ENCODE results near the gene EFNA1. TPM values are rescaled to one million over a fixed set of nuclear protein-coding genes. Genes with fewer than 3 reads are reported as not detected.
A peak's percentile ranks its signal among the peaks of the same experiment; 100 is the strongest.

EFNA1 gene
- total RNA-seq, 1 donor from 2014 or later, result 66.7 TPM

DNA sequence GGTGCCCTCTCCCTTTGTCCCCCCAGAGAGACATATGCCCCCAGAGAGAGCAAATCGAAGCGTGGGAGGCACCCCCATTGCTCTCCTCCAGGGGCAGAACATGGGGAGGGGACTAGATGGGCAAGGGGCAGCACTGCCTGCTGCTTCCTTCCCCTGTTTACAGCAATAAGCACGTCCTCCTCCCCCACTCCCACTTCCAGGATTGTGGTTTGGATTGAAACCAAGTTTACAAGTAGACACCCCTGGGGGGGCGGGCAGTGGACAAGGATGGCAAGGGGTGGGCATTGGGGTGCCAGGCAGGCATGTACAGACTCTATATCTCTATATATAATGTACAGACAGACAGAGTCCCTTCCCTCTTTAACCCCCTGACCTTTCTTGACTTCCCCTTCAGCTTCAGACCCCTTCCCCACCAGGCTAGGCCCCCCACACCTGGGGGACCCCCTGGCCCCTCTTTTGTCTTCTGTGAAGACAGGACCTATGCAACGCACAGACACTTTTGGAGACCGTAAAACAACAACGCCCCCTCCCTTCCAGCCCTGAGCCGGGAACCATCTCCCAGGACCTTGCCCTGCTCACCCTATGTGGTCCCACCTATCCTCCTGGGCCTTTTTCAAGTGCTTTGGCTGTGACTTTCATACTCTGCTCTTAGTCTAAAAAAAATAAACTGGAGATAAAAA is 40.7 kb upstream of the EFNA1 start:
- DNase-seq (ENCODE audit: low spot score in 2 of 2), result no peak
- H3K9me3 ChIP-seq, result no peaks in the 10 kb centered on the region
- no peak overlapping the region for H3K4me3 ChIP-seq
- TF ChIP-seq, protein P1, sequence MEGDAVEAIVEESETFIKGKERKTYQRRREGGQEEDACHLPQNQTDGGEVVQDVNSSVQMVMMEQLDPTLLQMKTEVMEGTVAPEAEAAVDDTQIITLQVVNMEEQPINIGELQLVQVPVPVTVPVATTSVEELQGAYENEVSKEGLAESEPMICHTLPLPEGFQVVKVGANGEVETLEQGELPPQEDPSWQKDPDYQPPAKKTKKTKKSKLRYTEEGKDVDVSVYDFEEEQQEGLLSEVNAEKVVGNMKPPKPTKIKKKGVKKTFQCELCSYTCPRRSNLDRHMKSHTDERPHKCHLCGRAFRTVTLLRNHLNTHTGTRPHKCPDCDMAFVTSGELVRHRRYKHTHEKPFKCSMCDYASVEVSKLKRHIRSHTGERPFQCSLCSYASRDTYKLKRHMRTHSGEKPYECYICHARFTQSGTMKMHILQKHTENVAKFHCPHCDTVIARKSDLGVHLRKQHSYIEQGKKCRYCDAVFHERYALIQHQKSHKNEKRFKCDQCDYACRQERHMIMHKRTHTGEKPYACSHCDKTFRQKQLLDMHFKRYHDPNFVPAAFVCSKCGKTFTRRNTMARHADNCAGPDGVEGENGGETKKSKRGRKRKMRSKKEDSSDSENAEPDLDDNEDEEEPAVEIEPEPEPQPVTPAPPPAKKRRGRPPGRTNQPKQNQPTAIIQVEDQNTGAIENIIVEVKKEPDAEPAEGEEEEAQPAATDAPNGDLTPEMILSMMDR (IDR thresholded peaks at IDR 0.05), result no peak
- H3K4me1 ChIP-seq, result peaks cover 10 to 12% of the 10 kb centered on the region in 2 donors
- intact Hi-C loops (cut with DNase I), result no loop called here
- H3K36me3 ChIP-seq, result no peaks in the 10 kb centered on the region
- H3K27ac ChIP-seq, result no peak overlapping the region
- peaks cover 22% of the 10 kb centered on the region for H3K27me3 ChIP-seq

DNA sequence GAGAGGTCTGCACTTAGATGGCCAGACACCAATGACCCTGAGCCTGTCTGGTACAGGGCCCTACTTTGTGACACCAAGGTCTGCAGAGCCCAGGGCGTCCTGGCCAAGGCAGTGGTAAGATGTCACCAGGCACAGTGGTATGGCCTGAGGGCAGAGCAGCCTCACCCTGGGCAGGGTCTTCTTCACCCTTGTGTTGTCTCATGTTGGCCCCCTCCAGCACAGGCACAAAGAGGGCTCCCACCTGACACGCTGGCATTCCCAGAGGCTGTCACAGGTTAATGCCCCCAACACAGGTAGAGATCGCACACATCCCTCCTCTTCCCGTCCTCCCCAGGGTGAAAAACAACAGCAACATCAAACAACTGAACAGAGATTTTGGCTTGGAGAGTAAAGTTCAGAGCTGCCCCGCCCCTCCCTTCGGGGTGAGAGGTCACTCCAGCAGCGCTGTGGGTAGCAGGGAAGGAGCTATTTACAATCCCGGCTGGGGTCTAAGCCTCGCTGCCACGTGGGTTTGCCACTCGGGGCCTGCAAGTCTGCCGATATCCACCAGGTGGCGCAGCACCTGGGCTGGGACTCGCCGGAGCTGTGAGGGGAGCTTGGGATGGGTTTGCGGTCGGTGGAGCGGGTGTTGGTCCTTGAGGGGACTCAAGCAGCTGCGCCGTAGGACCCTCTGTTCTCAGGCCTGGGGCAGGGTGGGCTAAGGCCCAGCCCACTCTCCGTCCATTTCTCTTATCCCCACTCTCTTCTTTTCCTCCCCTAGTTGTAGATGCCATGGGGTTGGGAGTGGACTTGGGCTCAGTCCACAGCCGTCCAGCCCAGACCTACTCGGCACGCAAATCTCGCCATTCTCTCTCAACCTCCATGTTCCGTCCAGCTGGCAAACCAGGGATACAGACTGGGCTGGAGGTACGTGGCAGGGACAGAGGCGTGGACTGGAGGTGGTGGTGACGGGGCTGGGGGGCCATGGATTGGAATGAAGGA is 36.3 kb upstream of the EFNA1 start:
- Histone ChIP-seq H3K9me3 (no peaks in the 10 kb centered on the region), H3K27me3 (no peaks in the 10 kb centered on the region), H3K27ac (no peak overlapping the region), H3K4me3 (no peak overlapping the region), H3K36me3 (no peaks in the 10 kb centered on the region), H3K4me1 (peaks cover 0 to 6% of the 10 kb centered on the region in 2 donors)
- TF ChIP-seq, protein P1 (IDR thresholded peaks at IDR 0.05), result peak; percentile 93 to 99 (median 98)
- intact Hi-C loops (cut with DNase I), result loop anchor here (1.0 to 2.0 kb wide), 3 partner anchors 35 to 77 kb away; partner anchors contain the start of genes DPM3 and EFNA1
- peak in 1 of 2 donors; percentile 86 for DNase-seq (ENCODE audit: low spot score in 2 of 2)

DNA sequence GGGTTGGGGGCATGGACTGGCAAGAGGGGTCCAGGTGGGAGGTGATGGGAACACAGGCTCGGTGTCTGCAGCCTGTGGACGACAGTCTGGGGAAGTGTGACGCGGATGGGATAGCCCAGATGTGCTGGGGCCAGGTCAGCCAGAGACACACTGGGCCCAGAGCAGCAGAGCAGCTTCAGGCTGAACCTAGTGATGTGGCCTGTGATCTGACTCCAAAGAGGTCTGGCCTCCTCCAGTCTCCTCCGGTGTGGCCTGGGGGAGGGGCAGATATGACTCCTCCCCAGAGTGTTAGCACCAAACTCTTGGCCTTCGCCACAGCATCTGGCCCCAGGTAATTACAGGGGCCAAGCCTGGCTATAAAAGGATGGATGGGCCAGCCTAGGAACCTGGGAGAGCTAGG is 35.5 kb upstream of the EFNA1 start:
- H3K4me1 ChIP-seq, result peaks cover 0 to 6% of the 10 kb centered on the region in 2 donors
- TF ChIP-seq, protein P1 (IDR thresholded peaks at IDR 0.05), result no peak
- no peaks in the 10 kb centered on the region for H3K36me3 ChIP-seq
- no peak overlapping the region for H3K27ac ChIP-seq
- no peak overlapping the region for H3K4me3 ChIP-seq
- no peaks in the 10 kb centered on the region for H3K9me3 ChIP-seq
- no peaks in the 10 kb centered on the region for H3K27me3 ChIP-seq
- intact Hi-C loops (cut with DNase I), result no loop called here
- DNase-seq (ENCODE audit: low spot score in 2 of 2), result no peak

DNA sequence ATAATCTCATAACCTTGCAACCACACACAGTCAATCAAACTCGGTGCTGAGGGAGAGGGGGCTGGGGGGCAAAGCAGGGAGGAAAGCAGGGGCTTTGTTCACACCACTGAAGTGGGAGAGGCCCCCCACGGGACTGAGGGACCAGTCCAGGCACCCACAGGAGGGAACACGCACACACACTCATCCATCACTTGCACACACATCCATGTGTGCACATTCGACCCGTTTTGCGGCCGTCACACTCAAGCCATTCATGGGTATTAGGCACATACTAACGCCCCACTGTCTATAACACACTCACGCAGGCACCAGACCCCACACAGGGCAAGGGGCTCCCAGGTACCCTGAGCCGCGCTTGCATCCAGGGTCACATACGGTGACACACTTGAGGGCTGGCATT is 35.0 kb upstream of the EFNA1 start:
- Histone ChIP-seq H3K36me3 (no peaks in the 10 kb centered on the region), H3K9me3 (no peaks in the 10 kb centered on the region), H3K4me1 (peaks cover 0 to 6% of the 10 kb centered on the region in 2 donors), H3K27me3 (no peaks in the 10 kb centered on the region), H3K4me3 (no peak overlapping the region), H3K27ac (no peak overlapping the region)
- intact Hi-C loops (cut with DNase I), result no loop called here
- TF ChIP-seq, protein P1 (IDR thresholded peaks at IDR 0.05), result no peak
- no peak for DNase-seq (ENCODE audit: low spot score in 2 of 2)

DNA sequence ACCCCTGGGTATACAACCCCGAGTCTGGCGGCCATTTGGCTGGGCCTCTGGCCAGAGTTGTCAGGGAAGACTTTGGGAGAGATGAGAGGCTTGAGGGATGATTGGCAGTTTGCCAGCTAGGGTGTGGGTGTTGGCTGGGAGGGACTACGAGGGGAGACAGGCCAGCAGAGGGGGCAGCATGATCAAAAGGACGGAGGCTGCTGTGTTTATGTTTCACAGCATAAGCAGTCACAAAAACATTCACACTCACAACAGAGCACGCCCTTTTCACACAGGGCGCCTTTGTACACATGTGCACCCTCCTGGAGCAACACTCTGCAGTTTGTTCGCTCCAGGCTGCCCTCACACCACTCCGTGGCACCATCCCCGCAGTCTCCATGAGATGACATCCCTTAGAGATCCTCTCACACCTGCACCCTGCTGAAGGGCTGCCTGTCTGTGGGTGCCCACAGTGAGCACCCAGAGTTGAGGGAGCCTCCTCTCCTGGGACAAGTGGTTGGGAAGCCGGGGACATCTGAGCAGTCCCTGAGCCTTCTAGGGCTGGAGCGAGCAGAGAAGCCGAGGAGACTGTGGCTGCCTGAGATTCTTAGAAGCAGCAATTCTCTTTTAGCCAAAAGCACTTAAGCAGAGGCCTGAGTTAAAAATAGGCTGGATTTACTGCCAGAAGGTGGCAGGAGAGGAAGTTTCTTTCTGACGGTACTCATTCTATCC is 33.6 kb upstream of the EFNA1 start:
- Histone ChIP-seq H3K27me3 (no peaks in the 10 kb centered on the region), H3K4me3 (peak overlapping the region in 1 of 2 donors; percentile 19), H3K4me1 (peaks cover 0 to 6% of the 10 kb centered on the region in 2 donors), H3K9me3 (no peaks in the 10 kb centered on the region), H3K36me3 (no peaks in the 10 kb centered on the region), H3K27ac (peak overlapping the region; percentile 35 to 51)
- no peak for DNase-seq (ENCODE audit: low spot score in 2 of 2)
- TF ChIP-seq, protein P1 (IDR thresholded peaks at IDR 0.05), result peak in 2 of 3 experiments; percentile 32 to 53
- intact Hi-C loops (cut with DNase I), result no loop called here
